GM19372 (cell line): Measurements from ENCODE around the gene ARHGAP10.
"Not testable (repeated sequence)": the region's sequence is repeated elsewhere in the genome, so short reads cannot be mapped to it uniquely, and the experiment has no call there.

Experiments
- ATAC-seq: cut with Tn5 transposase; IDR thresholded peaks from one replicate; pipeline ENCODE4 v1.9.1; 2021; ENCODE audit warnings: mild to moderate bottlenecking, low read depth, moderate library complexity; ENCODE audit not compliant: unreplicated experiment

Gene ARHGAP10

DNA sequence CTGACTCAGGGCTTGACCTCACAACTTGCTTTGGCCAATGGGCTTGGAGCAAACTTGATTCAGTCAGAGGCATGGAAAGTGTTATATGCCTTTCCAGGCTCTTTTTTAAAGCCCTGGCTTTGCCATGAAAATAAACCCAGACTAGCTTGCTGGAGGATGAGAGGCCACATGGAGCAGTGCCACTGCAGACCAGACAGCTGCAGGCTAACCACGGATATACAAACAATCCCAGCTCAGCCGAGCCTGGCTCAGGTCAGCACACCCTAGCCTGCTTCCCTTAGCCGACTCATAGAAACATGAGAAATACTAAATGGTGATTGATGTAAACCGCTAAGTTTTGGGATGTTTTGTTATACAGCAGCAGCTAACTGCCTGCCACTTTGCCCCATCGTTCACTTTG, 345.1 kb downstream of the ARHGAP10 start:
- ATAC-seq, result no peak

DNA sequence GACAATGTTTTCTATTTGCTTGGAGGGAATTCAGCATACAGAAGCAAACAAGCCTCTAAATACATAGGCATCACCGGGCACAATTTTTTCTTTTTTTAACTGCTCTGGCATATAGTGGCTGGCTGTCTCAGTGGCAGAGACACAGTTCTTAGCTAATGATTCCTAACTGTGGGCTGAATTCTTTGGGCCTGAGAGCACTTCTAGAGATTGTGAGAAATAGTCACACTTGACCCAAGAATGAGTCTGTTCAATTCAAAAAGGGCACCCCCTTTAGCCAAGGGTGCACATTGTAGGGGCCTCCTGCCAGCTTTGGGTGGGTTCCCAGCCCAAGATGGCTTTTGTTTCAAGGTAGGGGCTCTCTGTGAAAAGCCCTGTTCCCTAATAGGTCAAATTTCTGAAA, 345.7 kb downstream of the ARHGAP10 start:
- no peak for ATAC-seq

DNA sequence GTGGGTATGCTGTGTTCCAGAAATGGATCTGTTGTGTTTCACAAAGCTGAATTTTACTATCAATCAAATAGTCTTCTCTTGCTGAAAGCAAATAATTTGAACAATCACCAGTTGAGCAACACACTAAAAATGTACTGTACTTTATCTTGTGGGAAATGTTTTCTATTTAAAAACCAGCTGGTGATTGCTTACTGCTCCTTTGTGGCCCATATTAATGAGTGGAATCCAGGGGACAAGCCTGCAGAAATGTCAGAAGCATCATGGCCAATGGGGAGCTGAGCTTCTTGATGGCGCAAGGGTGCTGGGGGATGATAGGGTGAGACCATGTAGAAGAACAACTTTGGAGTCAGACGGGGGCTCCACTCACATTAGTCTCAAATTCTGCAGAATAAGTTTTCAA, 346.2 kb downstream of the ARHGAP10 start:
- ATAC-seq, result no peak

DNA sequence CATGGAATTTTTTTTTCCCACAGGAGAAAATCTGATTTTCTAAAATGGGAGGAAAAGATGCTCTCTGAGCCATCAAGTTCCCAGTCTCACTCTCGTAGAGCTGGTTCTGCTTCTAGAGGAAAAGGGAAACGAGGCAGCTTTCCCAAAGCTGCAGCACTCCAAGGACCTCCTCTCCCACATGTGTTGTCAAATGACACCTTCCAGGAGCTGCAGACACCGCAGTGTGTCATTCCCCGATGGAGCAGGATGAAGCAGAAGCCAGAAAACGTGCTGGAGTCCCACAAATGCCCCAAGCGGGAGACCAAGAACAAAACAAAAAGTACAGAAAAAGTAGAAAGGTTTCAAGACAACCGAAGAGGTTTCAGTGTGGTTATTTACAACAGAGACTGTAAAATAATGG, 348.1 kb downstream of the ARHGAP10 start:
- no peak for ATAC-seq

DNA sequence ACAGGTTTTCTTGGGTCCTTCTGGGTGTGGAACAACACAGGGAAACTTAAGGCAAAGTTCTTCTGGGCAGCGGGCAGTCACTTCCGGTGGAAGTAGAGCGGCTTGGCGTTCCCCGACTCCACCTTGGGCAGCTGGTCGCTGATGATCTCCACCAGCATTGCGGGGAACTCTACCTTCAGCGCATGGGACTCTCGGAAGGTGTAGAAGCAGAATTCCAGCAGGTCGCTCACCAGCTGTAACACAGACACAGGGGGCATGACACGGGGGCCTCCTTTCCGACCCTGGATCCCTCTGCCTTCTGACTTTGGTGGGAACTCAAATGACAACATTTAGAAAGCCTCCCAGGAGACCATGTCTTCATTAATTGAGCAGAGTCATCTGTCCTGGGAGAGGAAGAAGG, 349.4 kb downstream of the ARHGAP10 start:
- no peak for ATAC-seq

DNA sequence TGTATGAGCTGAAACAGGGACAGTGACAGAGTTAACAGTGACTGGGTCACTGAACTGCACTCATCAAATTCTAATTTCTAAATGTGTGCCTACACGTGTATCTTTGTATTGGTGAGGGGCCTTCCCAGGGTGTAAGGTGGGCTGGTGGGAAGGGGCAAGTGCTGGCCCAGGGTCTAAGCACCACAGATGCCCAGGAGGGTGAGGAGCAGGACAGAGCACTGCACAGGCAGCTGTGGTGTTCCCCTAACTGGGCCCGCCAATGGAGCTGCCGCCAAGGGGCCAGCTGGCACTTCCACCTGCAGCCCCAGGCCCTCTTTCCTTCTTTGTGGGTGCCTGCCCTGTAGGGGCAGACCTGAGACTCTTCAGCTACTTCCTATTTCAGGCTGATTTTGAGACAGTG, 349.9 kb downstream of the ARHGAP10 start:
- no peak for ATAC-seq

DNA sequence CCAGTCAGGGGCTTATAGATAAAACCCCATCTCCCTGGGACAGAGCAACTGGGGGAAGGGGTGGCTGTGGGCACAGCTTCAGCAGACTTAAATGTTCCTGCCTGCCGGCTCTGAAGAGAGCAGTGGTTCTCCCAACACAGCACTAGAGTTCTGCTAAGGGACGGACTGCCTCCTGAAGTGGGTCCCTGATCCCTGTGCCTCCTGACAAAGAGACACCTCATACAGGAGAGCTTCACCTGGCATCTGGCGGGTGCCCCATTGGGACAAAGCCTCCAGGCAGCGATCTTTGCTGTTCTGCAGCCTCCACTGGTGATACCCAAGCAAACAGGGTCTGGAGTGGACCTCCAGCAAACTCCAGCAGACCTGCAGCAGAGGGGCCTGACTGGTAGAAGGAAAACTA, 351.2 kb downstream of the ARHGAP10 start:
- not testable (repeated sequence) for ATAC-seq

DNA sequence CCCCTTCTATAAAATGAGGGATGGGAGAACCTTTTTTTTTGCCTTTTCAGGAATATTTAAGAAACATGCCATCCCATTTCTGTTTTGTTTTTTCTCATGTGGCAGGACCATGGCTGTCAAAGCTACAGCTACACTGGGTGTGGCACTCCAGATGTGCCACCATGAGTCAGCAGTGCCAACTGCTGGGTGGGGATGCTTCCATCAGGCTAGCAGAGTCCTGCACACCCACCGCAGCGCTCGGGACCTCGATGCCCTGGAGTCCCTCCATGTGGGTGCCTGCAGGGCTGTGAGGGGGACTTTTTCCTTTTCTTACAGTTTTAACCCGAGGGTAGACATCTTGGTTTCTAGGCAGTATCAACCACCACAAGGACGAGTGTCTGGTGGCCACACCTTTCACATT, 357.7 kb downstream of the ARHGAP10 start:
- no peak for ATAC-seq

DNA sequence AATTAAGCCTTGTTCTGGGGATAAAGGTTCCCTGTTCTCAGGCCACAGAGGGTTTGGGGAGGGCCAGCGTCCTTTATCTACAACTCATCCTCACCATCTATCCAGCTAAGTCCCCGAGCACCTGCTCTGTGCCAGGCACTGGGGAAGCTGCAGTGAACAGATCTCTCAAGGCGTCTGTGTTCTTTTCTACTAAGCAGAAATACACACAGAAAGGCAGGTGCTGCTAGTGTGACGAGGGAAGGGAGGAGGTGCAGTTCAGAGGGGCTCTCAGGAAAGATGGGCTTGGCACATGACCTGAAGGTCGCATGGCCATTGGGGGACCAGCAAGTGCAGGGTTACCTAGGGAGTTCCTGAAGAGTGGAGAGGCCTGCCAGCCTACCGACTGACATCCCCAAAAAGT, 358.1 kb downstream of the ARHGAP10 start:
- no peak for ATAC-seq

DNA sequence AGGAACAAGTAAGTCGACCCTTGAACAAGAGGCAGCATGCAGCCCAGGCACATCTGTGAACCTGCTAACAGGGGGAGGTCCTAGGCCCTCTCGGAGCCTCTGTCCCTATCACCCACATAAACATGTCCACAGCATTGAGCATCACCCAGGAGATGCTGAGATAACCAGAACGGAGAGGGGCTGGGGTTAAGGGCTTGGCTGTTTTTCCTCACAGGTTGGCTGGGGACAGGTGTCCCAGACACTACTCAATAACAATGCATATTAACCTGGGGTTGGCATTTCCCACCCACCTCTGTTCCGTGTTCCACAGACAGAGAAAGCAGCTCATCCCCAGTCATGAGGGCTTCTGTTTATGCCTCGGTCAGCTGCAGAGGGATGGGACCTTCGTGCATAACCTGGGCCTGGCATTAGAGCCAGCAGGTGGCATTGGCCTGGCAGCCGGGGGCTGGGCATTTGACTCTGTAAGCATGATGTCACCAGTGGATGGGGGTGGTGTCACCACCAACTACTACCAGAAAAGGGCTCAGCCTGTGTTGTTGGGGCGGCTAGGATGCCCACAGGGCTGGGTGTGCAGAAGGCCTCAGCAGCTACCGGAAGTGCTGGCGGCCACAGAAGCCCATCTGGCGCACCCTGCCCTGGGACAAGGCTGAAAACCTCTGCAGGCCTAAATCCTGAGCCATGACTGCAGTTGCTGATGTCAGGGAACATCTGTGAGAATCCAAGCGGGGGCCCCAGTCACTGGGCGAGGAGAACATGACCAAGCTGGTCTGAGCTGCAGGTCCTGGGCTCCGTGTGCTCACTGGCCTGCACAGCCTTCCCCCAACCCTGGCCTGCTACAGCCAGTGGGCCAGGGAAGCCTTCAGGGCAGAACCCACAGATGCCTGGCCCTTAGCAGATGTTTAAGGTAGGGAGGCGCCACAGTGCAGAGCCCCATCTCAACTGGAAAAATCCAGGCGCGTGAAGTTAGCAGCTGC, 358.9 kb downstream of the ARHGAP10 start:
- no peak for ATAC-seq

DNA sequence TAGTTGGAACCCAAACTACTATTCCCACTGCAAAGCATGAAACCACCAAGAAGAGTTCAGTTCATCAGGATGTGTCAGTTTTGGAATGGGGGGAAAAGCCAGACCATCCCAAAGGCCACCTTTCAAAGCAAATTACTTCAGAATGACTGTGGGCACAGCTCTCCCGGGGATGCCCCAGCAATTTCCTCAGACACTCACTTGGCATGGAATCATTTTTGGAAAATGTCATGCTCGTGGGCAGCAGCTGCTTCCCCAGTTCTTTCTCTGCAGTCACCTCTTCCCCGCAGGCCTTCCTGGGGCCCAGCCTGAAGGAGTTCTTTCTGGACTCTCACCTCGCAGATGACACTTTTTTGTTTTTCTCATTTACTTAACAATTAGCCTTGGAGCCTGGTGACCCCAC, 360.0 kb downstream of the ARHGAP10 start:
- ATAC-seq, result no peak

DNA sequence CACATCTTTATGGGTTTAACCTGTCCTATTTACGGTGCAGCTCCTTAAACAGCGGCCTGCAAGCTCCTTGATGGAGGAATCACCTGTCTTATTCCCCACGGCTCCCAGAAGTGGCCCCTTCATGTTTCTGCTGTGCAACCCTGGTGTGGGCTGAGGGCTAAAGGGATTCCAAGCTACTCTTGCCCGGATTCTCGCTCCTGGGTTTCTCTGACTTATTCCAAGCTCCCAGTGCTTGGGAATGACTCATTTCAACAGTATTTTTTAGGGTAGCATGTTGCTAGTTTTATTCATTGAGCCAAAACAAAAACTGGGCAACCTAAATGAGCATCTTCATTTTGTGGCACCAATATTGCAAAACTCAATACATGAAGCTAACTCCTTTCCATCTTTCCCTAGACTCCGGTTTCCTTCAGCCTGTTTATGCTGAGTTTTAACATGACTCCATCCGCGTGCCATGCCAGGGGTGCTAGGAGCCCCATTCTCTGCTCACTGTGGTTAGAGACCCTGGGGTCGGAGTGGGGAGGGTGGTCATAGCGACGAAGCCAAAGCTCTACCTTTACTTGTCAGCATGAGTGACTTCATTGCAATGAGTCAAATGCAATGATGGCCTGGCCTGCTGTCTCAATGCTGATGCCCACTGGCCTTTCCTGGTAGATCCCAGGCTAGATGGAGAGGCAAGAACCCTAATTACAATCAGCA, 360.6 kb downstream of the ARHGAP10 start:
- no peak for ATAC-seq

DNA sequence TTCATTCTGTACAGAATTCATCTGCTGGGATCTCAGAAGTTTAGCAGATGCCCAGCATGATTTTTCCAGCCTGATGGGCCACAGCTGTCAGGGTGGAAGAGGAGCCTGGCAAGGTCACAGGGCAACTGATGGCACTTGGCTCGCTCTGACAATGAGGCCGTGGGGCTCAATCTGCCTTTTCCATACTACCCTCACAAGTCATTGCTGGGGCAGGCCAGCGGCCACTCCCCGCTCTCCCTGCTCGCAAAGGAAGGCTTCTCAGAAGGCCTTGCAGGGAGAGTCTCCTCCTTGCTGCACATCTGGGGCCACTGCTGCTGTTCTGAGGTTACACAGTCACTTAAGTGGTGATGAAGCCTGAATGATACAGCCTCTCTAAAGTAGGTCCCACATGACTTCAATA, 361.2 kb downstream of the ARHGAP10 start:
- no peak for ATAC-seq

DNA sequence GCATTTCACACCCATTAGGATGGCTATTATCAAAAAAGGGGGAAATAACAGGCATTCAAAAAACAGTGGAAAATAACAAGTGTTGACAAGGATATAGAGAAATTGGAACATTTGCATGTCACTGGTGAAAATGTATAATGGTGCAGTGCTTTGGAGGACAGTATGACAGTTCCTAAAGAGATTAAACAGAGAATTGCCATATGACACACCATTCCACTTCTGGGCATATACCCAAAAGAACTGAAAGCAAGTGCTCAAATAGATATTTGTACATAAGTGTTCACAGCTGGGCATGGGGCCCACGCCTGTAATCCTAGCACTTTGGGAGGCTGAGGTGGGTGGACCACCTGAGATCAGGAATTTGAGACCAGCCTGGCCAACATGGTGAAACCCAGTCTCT, 362.3 kb downstream of the ARHGAP10 start:
- ATAC-seq, result no peak

DNA sequence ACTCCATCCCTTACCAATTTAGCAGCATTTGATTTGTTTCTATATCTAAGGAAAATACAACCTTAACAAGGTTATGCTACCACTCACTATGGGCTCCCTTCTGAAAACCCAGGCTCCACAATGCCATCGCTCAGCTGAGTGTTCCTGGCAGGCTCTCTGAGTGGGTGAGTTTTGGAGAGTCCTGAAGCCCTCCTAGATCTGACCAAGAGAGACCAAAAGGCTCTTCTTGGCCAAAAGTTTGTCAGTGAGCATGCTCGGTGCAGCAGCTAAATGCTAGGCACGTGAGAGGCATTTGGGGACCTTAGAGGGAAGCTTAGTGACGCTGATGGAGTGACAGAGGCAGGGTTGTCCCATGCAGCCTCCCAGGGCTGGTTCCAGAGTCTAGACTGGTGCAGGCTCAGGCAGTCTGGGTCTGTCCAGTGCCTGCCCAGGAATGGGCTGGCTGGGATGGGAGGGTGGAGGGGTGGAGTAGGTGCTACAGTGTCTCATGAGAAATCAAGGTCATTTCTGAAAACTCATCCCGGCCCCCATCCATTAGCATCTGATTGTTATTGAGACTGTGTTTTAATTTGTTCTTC, 363.5 kb downstream of the ARHGAP10 start:
- no peak for ATAC-seq

DNA sequence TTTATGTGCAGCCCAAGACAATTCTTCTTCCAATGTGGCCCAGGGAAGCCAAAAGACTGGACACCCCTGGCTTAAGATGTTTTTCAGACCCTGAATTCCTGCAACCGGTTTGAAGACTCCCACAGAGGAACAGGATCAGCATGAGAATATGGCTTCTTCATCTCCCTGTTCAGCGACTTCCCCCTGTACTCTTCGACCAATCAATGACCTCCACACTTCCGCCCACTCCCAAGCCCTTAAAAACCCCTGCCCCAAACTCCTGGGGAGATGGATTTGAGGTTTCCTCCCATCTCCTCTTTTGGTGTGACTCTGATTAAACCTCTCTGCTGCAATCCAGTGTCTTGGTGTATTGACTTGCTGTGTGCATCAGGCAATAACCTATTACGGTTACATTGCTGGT, 365.9 kb downstream of the ARHGAP10 start:
- ATAC-seq, result no peak

DNA sequence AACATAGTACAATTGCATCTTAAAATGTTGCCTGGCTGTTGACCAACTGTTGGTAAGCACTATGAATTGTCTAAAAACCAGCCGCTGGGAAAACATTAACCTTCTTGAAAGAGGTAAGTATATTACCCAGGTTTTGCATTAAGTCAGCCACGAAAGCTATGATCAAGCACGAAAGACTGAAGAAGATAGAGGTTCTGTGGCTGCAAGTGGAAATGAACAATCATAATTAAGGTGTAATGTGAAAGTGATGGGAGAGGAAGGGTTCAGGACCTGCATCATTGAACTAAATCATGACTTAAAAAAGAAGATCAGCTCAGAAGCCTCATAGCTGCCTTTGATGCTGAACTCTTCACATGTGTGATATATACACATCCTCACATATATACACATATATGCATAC, 369.3 kb downstream of the ARHGAP10 start:
- no peak for ATAC-seq

DNA sequence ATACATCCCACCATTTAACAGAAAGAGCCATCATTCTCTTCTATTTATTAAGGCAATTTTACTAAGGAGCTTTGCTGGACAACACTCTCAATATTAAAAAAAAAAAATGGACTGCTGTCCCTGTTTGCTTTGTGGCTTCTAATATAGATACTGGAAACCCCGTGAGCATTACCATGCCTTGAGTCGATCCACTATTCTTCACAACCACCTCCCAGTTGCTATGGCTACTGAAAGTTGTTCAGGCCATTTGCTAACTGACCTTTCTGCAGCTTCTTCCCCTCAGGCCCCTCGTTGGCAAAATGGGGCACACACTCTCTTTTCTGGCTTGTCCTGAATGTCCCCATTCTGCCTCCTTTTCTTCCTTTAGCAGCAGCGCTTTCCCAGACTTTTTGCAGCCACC, 369.9 kb downstream of the ARHGAP10 start:
- ATAC-seq, result no peak

DNA sequence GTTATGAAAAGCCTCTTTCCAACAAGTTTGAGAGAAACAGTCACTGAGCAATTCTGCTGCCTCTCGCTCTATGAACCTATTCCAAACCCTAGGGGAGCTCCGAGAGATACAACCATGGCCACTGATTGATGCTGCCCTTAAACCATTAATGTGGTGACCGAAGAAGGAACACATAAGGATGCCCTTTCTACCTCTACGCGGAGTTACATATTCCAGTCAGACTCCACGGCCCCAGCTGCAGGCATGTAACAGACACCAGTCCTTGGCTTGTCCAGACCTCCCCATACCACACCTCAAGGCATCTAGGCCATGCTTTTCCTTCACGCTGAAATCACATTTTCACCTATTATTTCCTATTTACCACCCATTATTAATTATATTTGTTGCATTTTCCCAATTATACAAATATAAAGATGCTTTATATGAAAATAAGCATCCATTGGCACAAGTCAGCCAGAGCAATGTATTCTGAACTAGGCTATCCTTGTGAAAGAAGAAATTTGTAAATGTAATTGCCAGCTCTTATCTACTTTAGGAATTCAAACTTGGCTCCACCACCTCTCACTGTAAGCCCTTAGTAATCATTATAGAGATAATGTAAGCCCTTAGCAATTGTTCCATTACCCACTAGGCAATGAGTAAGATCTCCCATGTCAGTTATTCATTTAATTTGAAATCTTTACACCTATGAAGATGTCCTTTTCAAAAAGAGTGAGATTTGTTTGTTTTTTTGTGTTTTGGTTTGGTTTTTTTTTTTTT, 371.9 kb downstream of the ARHGAP10 start:
- no peak for ATAC-seq

DNA sequence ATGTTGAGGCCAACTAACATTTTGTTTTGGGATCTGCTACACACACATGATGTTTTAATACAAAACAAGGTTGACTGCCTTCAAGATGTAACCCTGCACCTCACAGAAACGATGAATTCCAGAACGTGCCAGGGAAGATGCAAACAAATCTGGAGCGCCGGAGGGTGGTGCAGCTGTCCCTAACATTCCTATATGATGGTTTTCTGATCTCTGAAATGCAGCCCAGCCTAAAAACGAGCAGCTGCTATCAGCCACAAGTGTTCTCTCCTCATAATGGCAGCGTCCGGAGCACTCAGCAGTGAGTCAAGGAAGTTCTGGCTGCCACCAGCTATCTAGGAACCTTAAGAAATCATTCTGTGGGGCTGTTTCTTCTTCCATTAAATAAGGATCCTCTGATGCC, 376.9 kb downstream of the ARHGAP10 start:
- no peak for ATAC-seq

DNA sequence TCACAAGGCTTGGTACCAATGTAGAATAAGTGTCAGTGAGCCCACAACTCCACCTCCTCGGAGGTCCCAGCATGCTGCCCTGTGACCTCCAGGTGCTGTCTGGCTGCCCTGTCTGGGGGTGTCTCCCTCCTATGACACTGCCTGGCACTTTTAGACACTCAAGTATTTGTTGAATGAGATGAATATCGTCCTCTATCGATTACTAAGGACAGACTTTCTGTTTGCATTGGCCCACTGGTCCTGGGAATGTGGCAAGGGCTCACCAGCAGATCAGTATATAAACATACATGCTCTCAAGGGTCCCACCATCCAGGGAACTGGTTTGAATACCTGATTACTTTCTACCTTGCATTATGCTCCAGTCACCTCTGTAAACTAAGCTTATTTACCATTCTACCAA, 377.3 kb downstream of the ARHGAP10 start:
- no peak for ATAC-seq
